HCT116 (cell line): ENCODE results near the gene TEAD2. TPM values are rescaled to one million over a fixed set of nuclear protein-coding genes. Genes with fewer than 3 reads are reported as not detected.

ENCODE experiments used
- microRNA-seq: library from miRNA; unstranded; fragments of <30 nt; microRNA quantifications from one replicate; pipeline ENCODE4, GENCODE V29; 2016; ENCODE audit warnings: borderline number of aligned reads
- total RNA-seq: library from RNA; stranded (reverse); gene quantifications from one replicate; pipeline ENCODE4 v1.2.1, GENCODE V29; 2021; ENCODE audit not compliant: unreplicated experiment

The TEAD2 gene
- total RNA-seq, 1 experiment from 2014 or later = 31.9 TPM

Small RNAs within 50 kb of the gene (microRNA-seq; reads per million reads assigned to microRNA genes)
- not detected for gene MIR4324

Other genes with a start within 250 kb of the TEAD2 start
- gene LIN7B, start 248.0 kb downstream of the TEAD2 start, total RNA-seq = 7.2 TPM
- 2.2 TPM for gene C19orf73, start 243.3 kb downstream of the TEAD2 start, total RNA-seq
- gene PPFIA3, start 242.9 kb downstream of the TEAD2 start, total RNA-seq = 28.1 TPM
- gene HRC, start 207.0 kb downstream of the TEAD2 start, total RNA-seq = not detected
- gene TRPM4, start 204.6 kb downstream of the TEAD2 start, total RNA-seq = 44.2 TPM
- 5.0 TPM for gene SLC6A16, start 37.2 kb downstream of the TEAD2 start, total RNA-seq
- gene CD37, start 27.0 kb downstream of the TEAD2 start, total RNA-seq = 0.76 TPM
- gene DKKL1, start 1.5 kb upstream of the TEAD2 start, total RNA-seq = 1.0 TPM
- not detected for gene KASH5, start 25.8 kb upstream of the TEAD2 start, total RNA-seq
- 9.5 TPM for gene PTH2, start 61.0 kb upstream of the TEAD2 start, total RNA-seq
- 2.6 TPM for gene GFY, start 63.0 kb upstream of the TEAD2 start, total RNA-seq
- gene SLC17A7, start 79.1 kb upstream of the TEAD2 start, total RNA-seq = 1.8 TPM
- gene PIH1D1, start 89.4 kb upstream of the TEAD2 start, total RNA-seq = 152 TPM
- 22.8 TPM for gene ALDH16A1, start 90.8 kb upstream of the TEAD2 start, total RNA-seq
- gene FLT3LG, start 111.8 kb upstream of the TEAD2 start, total RNA-seq = 3.8 TPM
- 3,719 TPM for gene RPL13A, start 125.2 kb upstream of the TEAD2 start, total RNA-seq
- 2,353 TPM for gene RPS11, start 134.0 kb upstream of the TEAD2 start, total RNA-seq
- gene FCGRT, start 150.2 kb upstream of the TEAD2 start, total RNA-seq = 1.8 TPM
- 0.39 TPM for gene RCN3, start 165.6 kb upstream of the TEAD2 start, total RNA-seq
- gene NOSIP, start 218.1 kb upstream of the TEAD2 start, total RNA-seq = 133 TPM
- gene PRRG2, start 218.9 kb upstream of the TEAD2 start, total RNA-seq = 6.2 TPM
- gene PRR12, start 228.8 kb upstream of the TEAD2 start, total RNA-seq = 26.9 TPM